Measurements from ENCODE around the gene SPSB1.

DNA sequence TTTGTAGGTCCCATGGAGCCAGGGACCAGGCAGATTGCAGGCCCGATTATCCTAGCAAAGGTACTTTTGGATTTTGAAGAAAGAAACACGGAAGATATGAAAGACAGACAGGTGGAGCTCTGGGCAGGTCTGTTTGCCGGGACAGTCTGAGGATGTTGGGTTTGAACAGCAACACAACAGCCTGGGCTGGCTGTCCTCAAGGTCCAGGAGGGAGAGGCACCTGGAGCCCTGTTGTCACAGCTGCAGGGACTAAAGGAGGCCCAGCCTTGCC, 43.5 kb upstream of the SPSB1 start:
- TF ChIP-seq, protein P1, sequence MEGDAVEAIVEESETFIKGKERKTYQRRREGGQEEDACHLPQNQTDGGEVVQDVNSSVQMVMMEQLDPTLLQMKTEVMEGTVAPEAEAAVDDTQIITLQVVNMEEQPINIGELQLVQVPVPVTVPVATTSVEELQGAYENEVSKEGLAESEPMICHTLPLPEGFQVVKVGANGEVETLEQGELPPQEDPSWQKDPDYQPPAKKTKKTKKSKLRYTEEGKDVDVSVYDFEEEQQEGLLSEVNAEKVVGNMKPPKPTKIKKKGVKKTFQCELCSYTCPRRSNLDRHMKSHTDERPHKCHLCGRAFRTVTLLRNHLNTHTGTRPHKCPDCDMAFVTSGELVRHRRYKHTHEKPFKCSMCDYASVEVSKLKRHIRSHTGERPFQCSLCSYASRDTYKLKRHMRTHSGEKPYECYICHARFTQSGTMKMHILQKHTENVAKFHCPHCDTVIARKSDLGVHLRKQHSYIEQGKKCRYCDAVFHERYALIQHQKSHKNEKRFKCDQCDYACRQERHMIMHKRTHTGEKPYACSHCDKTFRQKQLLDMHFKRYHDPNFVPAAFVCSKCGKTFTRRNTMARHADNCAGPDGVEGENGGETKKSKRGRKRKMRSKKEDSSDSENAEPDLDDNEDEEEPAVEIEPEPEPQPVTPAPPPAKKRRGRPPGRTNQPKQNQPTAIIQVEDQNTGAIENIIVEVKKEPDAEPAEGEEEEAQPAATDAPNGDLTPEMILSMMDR (tag by site-specific recombination; IDR thresholded peaks at IDR 0.05) = no peak
- TF ChIP-seq KLF16 (tag by site-specific recombination; IDR thresholded peaks at IDR 0.05) (no peak), HOXA7 (CRISPR knock-in tag; IDR thresholded peaks at IDR 0.05; ENCODE audit: borderline replicate concordance) (no peak), ZNF398 (tag by site-specific recombination; IDR thresholded peaks at IDR 0.05) (no peak)
